ENCODE data around the gene PICK1. TPM values are rescaled to one million over a fixed set of nuclear protein-coding genes. Genes with fewer than 3 reads are reported as not detected.

The PICK1 gene
- total RNA-seq, 1 experiment from 2014 or later: 21.3 TPM

DNA sequence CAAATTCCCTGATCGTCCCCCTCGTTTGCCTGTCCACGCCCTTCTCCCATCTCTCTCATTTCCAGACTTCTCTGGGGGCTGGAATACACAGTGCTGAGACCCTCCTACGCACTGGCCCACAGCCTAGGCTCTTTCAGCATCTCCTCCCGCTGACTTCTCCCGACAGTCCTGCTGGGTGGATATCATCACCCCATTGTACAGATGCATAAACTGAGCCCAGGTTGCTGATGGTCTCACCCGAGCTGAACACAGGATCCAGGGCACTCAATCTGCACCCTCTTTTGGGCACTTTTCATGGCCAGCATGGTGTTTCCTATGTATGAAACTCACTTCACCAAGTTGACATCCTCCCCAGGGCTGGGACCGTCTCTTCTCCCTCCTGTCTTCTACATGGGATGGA, 31.7 kb upstream of the PICK1 start:
- Histone ChIP-seq H3K9me3 (ENCODE audit: control insufficient read depth, insufficient read depth, low read depth, low read length) (no peaks in the 10 kb centered on the region), H3K27ac (ENCODE audit: low read length) (no peak overlapping the region), H3K36me3 (ENCODE audit: control insufficient read depth, insufficient read depth, low read length) (no peaks in the 10 kb centered on the region), H3K4me1 (ENCODE audit: control insufficient read depth, insufficient read depth, low read length) (no peaks in the 10 kb centered on the region), H3K4me3 (ENCODE audit: low read depth in 2 of 2, low read length in 2 of 2) (no peak overlapping the region), H3K27me3 (ENCODE audit: control insufficient read depth, insufficient read depth, low read length) (no peaks in the 10 kb centered on the region)
- DNase-seq (ENCODE audit: low read depth, low spot score) (no peak), ATAC-seq (no peak)
- intact Hi-C loops (cut with micrococcal nuclease; ENCODE audit: unreplicated experiment) (no loop called here), in situ Hi-C loops (cut with HindIII; ENCODE audit: low pct_unique_long_range_greater_than_20kb, low sequenced_read_pairs) (no loop called here)
- ChIA-PET CTCF (no interaction called here), POLR2A (no interaction called here)
- no peak for TF ChIP-seq POLR2AphosphoS5 (IDR thresholded peaks at IDR 0.05; ENCODE audit: low read depth, low read length)
- TF ChIP-seq, protein P1, sequence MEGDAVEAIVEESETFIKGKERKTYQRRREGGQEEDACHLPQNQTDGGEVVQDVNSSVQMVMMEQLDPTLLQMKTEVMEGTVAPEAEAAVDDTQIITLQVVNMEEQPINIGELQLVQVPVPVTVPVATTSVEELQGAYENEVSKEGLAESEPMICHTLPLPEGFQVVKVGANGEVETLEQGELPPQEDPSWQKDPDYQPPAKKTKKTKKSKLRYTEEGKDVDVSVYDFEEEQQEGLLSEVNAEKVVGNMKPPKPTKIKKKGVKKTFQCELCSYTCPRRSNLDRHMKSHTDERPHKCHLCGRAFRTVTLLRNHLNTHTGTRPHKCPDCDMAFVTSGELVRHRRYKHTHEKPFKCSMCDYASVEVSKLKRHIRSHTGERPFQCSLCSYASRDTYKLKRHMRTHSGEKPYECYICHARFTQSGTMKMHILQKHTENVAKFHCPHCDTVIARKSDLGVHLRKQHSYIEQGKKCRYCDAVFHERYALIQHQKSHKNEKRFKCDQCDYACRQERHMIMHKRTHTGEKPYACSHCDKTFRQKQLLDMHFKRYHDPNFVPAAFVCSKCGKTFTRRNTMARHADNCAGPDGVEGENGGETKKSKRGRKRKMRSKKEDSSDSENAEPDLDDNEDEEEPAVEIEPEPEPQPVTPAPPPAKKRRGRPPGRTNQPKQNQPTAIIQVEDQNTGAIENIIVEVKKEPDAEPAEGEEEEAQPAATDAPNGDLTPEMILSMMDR (IDR thresholded peaks at IDR 0.05): no peak
- TF ChIP-seq REST (IDR thresholded peaks at IDR 0.05; ENCODE audit: insufficient read depth in 1 of 2, low read depth in 2 of 2, low read length in 1 of 2): no peak
- TF ChIP-seq SIN3A (IDR thresholded peaks at IDR 0.05; ENCODE audit: borderline replicate concordance, insufficient read depth, low read depth, low read length): no peak
- no peak for TF ChIP-seq TCF7L2 (IDR thresholded peaks at IDR 0.05; ENCODE audit: low read depth, low read length)
- BruUV-seq (replicated peaks): no TSS peak

DNA sequence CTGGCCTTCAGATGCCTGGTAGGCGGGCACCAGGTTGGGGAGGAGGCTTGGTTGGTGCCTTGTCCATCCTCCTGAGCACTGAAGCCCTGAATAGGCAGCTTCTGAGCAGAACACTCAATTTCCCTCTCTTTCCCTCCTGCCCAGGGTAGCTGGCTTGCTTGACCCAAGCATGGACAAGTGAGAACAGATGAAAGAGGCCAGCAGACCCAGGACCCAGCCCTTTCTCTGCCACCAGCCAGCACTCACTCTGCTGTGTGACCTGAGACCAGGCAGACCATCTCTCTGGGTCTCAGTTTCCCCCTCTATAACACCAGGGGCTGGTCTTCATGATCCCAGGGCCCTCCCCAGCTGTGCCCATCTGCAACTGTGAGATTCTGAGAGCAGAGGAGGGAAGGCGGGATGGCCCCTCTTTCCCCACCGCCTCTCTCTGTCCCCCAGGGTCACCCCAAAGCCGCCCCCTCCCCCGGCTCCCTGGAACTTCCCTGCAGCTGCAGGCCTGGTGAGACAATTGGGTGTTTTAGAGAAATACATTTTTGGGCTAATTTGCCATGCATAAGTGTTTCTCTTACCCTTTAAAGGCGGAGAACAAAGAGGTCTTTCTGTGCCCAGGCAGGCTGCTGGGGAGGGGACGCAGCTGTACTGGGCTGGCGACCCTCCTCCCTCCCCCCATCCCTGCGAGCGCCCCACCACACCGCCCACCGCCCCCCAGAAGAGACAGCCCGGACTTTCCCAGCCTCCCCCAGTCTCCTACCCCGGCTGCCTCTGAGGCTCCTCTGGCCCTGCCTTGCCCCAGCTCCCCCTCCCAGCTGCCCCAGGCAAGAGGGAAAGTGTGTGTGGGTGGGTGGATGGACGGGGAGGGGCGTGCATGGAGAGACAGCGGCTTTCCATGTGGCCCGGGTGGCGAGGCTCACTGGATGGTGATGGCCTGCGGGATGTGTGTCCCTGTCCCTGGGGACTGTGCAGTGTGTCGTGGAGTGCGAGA, 30.8 kb upstream of the PICK1 start:
- ATAC-seq: no peak
- Histone ChIP-seq H3K4me1 (ENCODE audit: control insufficient read depth, insufficient read depth, low read length) (no peaks in the 10 kb centered on the region), H3K27me3 (ENCODE audit: control insufficient read depth, insufficient read depth, low read length) (no peaks in the 10 kb centered on the region), H3K27ac (ENCODE audit: low read length) (no peak overlapping the region), H3K36me3 (ENCODE audit: control insufficient read depth, insufficient read depth, low read length) (no peaks in the 10 kb centered on the region), H3K4me3 (ENCODE audit: low read depth in 2 of 2, low read length in 2 of 2) (no peak overlapping the region), H3K9me3 (ENCODE audit: control insufficient read depth, insufficient read depth, low read depth, low read length) (no peaks in the 10 kb centered on the region)
- intact Hi-C loops (cut with micrococcal nuclease; ENCODE audit: unreplicated experiment) (no loop called here), in situ Hi-C loops (cut with HindIII; ENCODE audit: low pct_unique_long_range_greater_than_20kb, low sequenced_read_pairs) (no loop called here)
- BruUV-seq (replicated peaks): no TSS peak
- ChIA-PET CTCF (no interaction called here), POLR2A (no interaction called here)
- TF ChIP-seq POLR2AphosphoS5 (IDR thresholded peaks at IDR 0.05; ENCODE audit: low read depth, low read length) (no peak), TCF7L2 (IDR thresholded peaks at IDR 0.05; ENCODE audit: low read depth, low read length) (no peak), REST (IDR thresholded peaks at IDR 0.05; ENCODE audit: insufficient read depth in 1 of 2, low read depth in 2 of 2, low read length in 1 of 2) (no peak), SIN3A (IDR thresholded peaks at IDR 0.05; ENCODE audit: borderline replicate concordance, insufficient read depth, low read depth, low read length) (no peak)
- TF ChIP-seq, protein P1 (IDR thresholded peaks at IDR 0.05): no peak
- DNase-seq (ENCODE audit: low read depth, low spot score): no peak
